ENCODE results near the gene ALG2. TPM values are rescaled to one million over a fixed set of nuclear protein-coding genes. Genes with fewer than 3 reads are reported as not detected.
A peak's percentile ranks its signal among the peaks of the same experiment; 100 is the strongest.

Gene ALG2
- total and polyA plus RNA-seq, 2 of the 13 experiments (the other 11 are each of a cell fraction or from before 2014, with no cell fraction given), result 46.2 to 49.0 TPM

- FAIRE-seq (no peak), ATAC-seq (peak; percentile 27), DNase-seq (ENCODE audit: low spot score) (no peak)
- Histone ChIP-seq H2AFZ (ENCODE audit: low read length) (peak overlapping the region; percentile 57), H3K4me2 (ENCODE audit: low read depth, low read length) (peak overlapping the region; percentile 67), H3K9me3 (ENCODE audit: low read length) (no peaks in the 10 kb centered on the region), H3K4me3 (replicated peaks in 1 of 3; ENCODE audit: insufficient read depth in 1 of 3, low read depth in 2 of 3, low read length in 3 of 3) (peak overlapping the region in 1 of 3 experiments; percentile 22; a peak in 1 of 6 replicates), H3K36me3 (replicated peaks in 1 of 2; ENCODE audit: control insufficient read depth in 1 of 2, insufficient read depth in 2 of 2, low read length in 2 of 2) (no peaks in the 10 kb centered on the region), H3K27me3 (ENCODE audit: control insufficient read depth in 1 of 2, insufficient read depth in 2 of 2, low read length in 2 of 2) (peaks cover 5 to 6% of the 10 kb centered on the region in 2 experiments; a peak in 3 of 5 replicates), H3K4me1 (ENCODE audit: insufficient read depth, low read length) (peaks cover 58% of the 10 kb centered on the region), H3K9ac (ENCODE audit: insufficient read depth, low read depth, low read length) (no peak overlapping the region), H3K79me2 (ENCODE audit: insufficient read depth, low read length) (no peaks in the 10 kb centered on the region), H3K27ac (ENCODE audit: extremely low read length, insufficient read depth, low read length) (no peak overlapping the region), H4K20me1 (ENCODE audit: insufficient read depth, low read length) (no peaks in the 10 kb centered on the region)
- in situ Hi-C loops (cut with HindIII; ENCODE audit: extremely low pct_ligation_motif_present, low pct_unique_long_range_greater_than_20kb) (loop anchor here (25.0 kb wide), 1 partner anchor 1417 kb away; the partner anchor contains the start of gene CAVIN4), intact Hi-C loops (cut with micrococcal nuclease; ENCODE audit: unreplicated experiment) (loop anchor here (5.0 kb wide), 2 partner anchors 652 to 1257 kb away; partner anchors contain the start of genes MSANTD3 and NR4A3)
- peak; percentile 91 for TF ChIP-seq ZNF652 (CRISPR knock-in tag; IDR thresholded peaks at IDR 0.05; ENCODE audit: borderline replicate concordance, low read depth)
- no peak for TF ChIP-seq STAG1 (CRISPR knock-in tag; IDR thresholded peaks at IDR 0.05)
- 8% methylated on average over 9 of the region's 10 CpGs for WGBS (ENCODE audit: low lambda C conversion rate)
- no TSS peak for BruUV-seq (replicated peaks)
- POLR2A ChIA-PET, result interaction anchor here (1.1 kb wide), 1 partner anchor 52 kb away, joined by 5 read pairs; the partner anchor contains the start of genes ALG2 and SEC61B
- CTCF ChIA-PET (ENCODE audit: low intra/inter-chr PET ratio, low total read pairs), result no interaction called here
Measured at GRCh38 chr9:99169982-99170761, 51.6 kb downstream of the ALG2 start.

- ChIA-PET CTCF (ENCODE audit: low intra/inter-chr PET ratio, low total read pairs) (no interaction called here), POLR2A (no interaction called here)
- Histone ChIP-seq H3K9me3 (ENCODE audit: low read length) (no peaks in the 10 kb centered on the region), H3K79me2 (ENCODE audit: insufficient read depth, low read length) (no peaks in the 10 kb centered on the region), H3K9ac (ENCODE audit: insufficient read depth, low read depth, low read length) (no peak overlapping the region), H3K4me1 (ENCODE audit: insufficient read depth, low read length) (peaks cover 48% of the 10 kb centered on the region), H4K20me1 (ENCODE audit: insufficient read depth, low read length) (no peaks in the 10 kb centered on the region), H3K36me3 (replicated peaks in 1 of 2; ENCODE audit: control insufficient read depth in 1 of 2, insufficient read depth in 2 of 2, low read length in 2 of 2) (no peaks in the 10 kb centered on the region), H2AFZ (ENCODE audit: low read length) (no peak overlapping the region), H3K4me3 (replicated peaks in 1 of 3; ENCODE audit: insufficient read depth in 1 of 3, low read depth in 2 of 3, low read length in 3 of 3) (no peak overlapping the region), H3K27me3 (ENCODE audit: control insufficient read depth in 1 of 2, insufficient read depth in 2 of 2, low read length in 2 of 2) (peaks cover 5 to 6% of the 10 kb centered on the region in 2 experiments; a peak in 3 of 5 replicates), H3K4me2 (ENCODE audit: low read depth, low read length) (no peak overlapping the region), H3K27ac (ENCODE audit: extremely low read length, insufficient read depth, low read length) (no peak overlapping the region)
- ATAC-seq, result no peak
- intact Hi-C loops (cut with micrococcal nuclease; ENCODE audit: unreplicated experiment), result no loop called here
- BruUV-seq (replicated peaks), result no TSS peak
- no peak for DNase-seq (ENCODE audit: low spot score)
- no peak for TF ChIP-seq ZNF547 (CRISPR knock-in tag; IDR thresholded peaks at IDR 0.05)
- no peak for TF ChIP-seq HIVEP1 (CRISPR knock-in tag; IDR thresholded peaks at IDR 0.05)
- WGBS (ENCODE audit: low lambda C conversion rate), result 18% methylated on average over 2 of the region's 2 CpGs
- in situ Hi-C loops (cut with HindIII; ENCODE audit: extremely low pct_ligation_motif_present, low pct_unique_long_range_greater_than_20kb), result loop anchor here (25.0 kb wide), 1 partner anchor 1418 kb away; the partner anchor contains the start of gene CAVIN4
- FAIRE-seq, result no peak
Measured at GRCh38 chr9:99169086-99169485, 52.7 kb downstream of the ALG2 start.

Data from HepG2 (cell line).